K562 (cell line): ENCODE data around the gene ZNF487. TPM values are rescaled to one million over a fixed set of nuclear protein-coding genes. Genes with fewer than 3 reads are reported as not detected.
A peak's percentile ranks its signal among the peaks of the same experiment; 100 is the strongest.

ENCODE experiments used
- BRCA1 ChIP-seq, 2 experiments: fragments of 450-650 bp in 1 of 2; sonication (generic) in 1 of 2; formaldehyde crosslinking in 1 of 2; IDR thresholded peaks; 2 replicates each; pipeline versions ENCODE4 v1.5.0 to v1.6.1; 2017 to 2020; ENCODE audit warnings: mild to moderate bottlenecking in 1 of 2, missing genetic modification reagents in 1 of 2
- DEAF1 ChIP-seq: fragments of 450-650 bp; formaldehyde crosslinking; IDR thresholded peaks from 2 replicates; pipeline ENCODE4 v1.4.0; 2020; ENCODE audit warnings: mild to moderate bottlenecking, moderate library complexity
- EZH2 ChIP-seq: IDR thresholded peaks from 2 replicates; pipeline ENCODE4 v1.6.1; 2012; ENCODE audit warnings: low read depth, mild to moderate bottlenecking, inconsistent platforms, low read length, borderline replicate concordance
- FOXK2 ChIP-seq, 2 experiments: fragments of 450-650 bp; IDR thresholded peaks in 1 of 2; conservative IDR thresholded peaks in 1 of 2; 2 replicates each; pipeline ENCODE4 v1.6.1; 2016; ENCODE audit warnings: low read depth in 2 of 2, mild to moderate bottlenecking in 1 of 2
- HEY1 ChIP-seq: fragments of 250-450 bp; sonication (Bioruptor Pico); IDR thresholded peaks from 2 replicates; pipeline ENCODE4 v1.5.0; 2020; ENCODE audit warnings: mild to moderate bottlenecking, moderate library complexity, borderline replicate concordance
- NBN ChIP-seq: fragments of 450-650 bp; IDR thresholded peaks from 2 replicates; pipeline ENCODE4 v1.6.1; 2016; ENCODE audit warnings: low read depth, mild to moderate bottlenecking
- NCOA4 ChIP-seq: fragments of 450-650 bp; IDR thresholded peaks from 2 replicates; pipeline ENCODE4 v1.6.1; 2018; ENCODE audit warnings: mild to moderate bottlenecking; ENCODE audit not compliant: partially characterized antibody
- NONO ChIP-seq, 2 experiments: fragments of 200-400 bp in 1 of 2; fragments of 450-650 bp in 1 of 2; formaldehyde crosslinking in 1 of 2; IDR thresholded peaks; 2 replicates each; pipeline ENCODE4 v1.6.1; 2017; ENCODE audit warnings: low read depth in 2 of 2, mild to moderate bottlenecking in 2 of 2, moderate library complexity in 2 of 2, low read length in 1 of 2
- PHF8 ChIP-seq: fragments of 200-600 bp; sonication (generic); IDR thresholded peaks from 2 replicates; pipeline ENCODE4 v1.6.1; 2012; ENCODE audit warnings: mixed run types, mild to moderate bottlenecking, inconsistent platforms, low read length, moderate library complexity, borderline replicate concordance
- POLR2G ChIP-seq: fragments of 200-400 bp; formaldehyde crosslinking; IDR thresholded peaks from 2 replicates; pipeline ENCODE4 v1.6.1; 2017; ENCODE audit warnings: low read depth, mild to moderate bottlenecking, antibody characterized with exemption, low read length, moderate library complexity
- POLR2H ChIP-seq: IDR thresholded peaks from 2 replicates; pipeline ENCODE4 v1.6.1; 2016; ENCODE audit warnings: missing genetic modification characterization, low read depth, mild to moderate bottlenecking, control low read depth, missing compliant biosample characterization, moderate library complexity
- RBM34 ChIP-seq: fragments of 200-400 bp; formaldehyde crosslinking; IDR thresholded peaks from 2 replicates; pipeline ENCODE4 v1.6.1; 2018; ENCODE audit warnings: low read length, borderline replicate concordance; ENCODE audit not compliant: insufficient read depth
- SFPQ ChIP-seq: fragments of 200-400 bp; formaldehyde crosslinking; IDR thresholded peaks from 2 replicates; pipeline ENCODE4 v1.6.1; 2017; ENCODE audit warnings: mild to moderate bottlenecking, low read depth, low read length, moderate library complexity
- SIN3A ChIP-seq, 2 experiments: fragments of 150-350 bp in 1 of 2; IDR thresholded peaks; 2 replicates each; pipeline ENCODE4 v1.6.1; 2011 to 2016; ENCODE audit warnings: borderline replicate concordance in 2 of 2, low read depth in 2 of 2, low read length in 2 of 2, mild to moderate bottlenecking in 2 of 2, moderate library complexity in 2 of 2; ENCODE audit not compliant: control insufficient read depth in 1 of 2
- SLC30A9 ChIP-seq: fragments of 250-450 bp; sonication (Bioruptor Pico); IDR thresholded peaks from 2 replicates; pipeline ENCODE4 v1.8.0; 2022; ENCODE audit warnings: mild to moderate bottlenecking, moderate library complexity
- SMARCA4 ChIP-seq: fragments of 450-650 bp; IDR thresholded peaks from 2 replicates; pipeline ENCODE4 v1.6.1; 2016
- TRIM25 ChIP-seq: fragments of 450-650 bp; IDR thresholded peaks from 2 replicates; pipeline ENCODE4 v1.7.0; 2016; ENCODE audit warnings: borderline replicate concordance
- TRIM28 ChIP-seq: fragments of 450-650 bp; IDR thresholded peaks from 2 replicates; pipeline ENCODE4 v1.6.1; 2017
- ZKSCAN1 ChIP-seq: fragments of 150-350 bp; IDR thresholded peaks from 2 replicates; pipeline ENCODE4 v1.6.1; 2016; ENCODE audit warnings: low read depth, low read length
- polyA plus RNA-seq, 8 experiments: library from polyadenylated mRNA; depleted of rRNA in 4 of 8; stranded (reverse) in 5 of 8; unstranded in 3 of 8; fragments of >200 nt; fragmentation: Nextera tagmentation in 2 of 8; fragmentation: Illumina TruSeq in 1 of 8; extraction: Ambion mirVana in 2 of 8; extraction: Trizol in 1 of 8; gene quantifications; 2 replicates each; pipeline versions ENCODE4 v1.2.1 to v1.2.3, GENCODE V29; 2011 to 2014; ENCODE audit warnings: inconsistent platforms in 1 of 8, missing spikeins in 1 of 8
- total RNA-seq, 7 experiments: library from RNA; depleted of rRNA in 6 of 7; stranded (reverse); fragments of >200 nt in 6 of 7; fragmentation: Illumina TruSeq in 2 of 7; extraction: Trizol in 2 of 7; gene quantifications; 2 replicates each; pipeline versions ENCODE4 v1.2.1 to v1.2.3, GENCODE V29; 2011 to 2021; ENCODE audit warnings: low replicate concordance in 1 of 7
- TF ChIP-seq, protein P1 (sequence below): fragments of 450-650 bp; formaldehyde crosslinking; IDR thresholded peaks from 2 replicates; pipeline ENCODE4 v1.4.0; 2022; ENCODE audit warnings: missing genetic modification characterization

The ZNF487 gene
- total and polyA plus RNA-seq, 9 of the 15 experiments (the other 6 are each of a cell fraction or from before 2014, with no cell fraction given): 1.9 to 6.5 (median 4.2) TPM

GRCh38 chr10:43420369-43421200 is 16.3 kb upstream of the ZNF487 start (continued):
- no peak for TF ChIP-seq HEY1
- TF ChIP-seq DEAF1 (CRISPR knock-in tag): peak; percentile 14; the same call in 1 of the 2 replicates
- TF ChIP-seq SLC30A9 (CRISPR knock-in tag): no peak
- TF ChIP-seq, protein P1, sequence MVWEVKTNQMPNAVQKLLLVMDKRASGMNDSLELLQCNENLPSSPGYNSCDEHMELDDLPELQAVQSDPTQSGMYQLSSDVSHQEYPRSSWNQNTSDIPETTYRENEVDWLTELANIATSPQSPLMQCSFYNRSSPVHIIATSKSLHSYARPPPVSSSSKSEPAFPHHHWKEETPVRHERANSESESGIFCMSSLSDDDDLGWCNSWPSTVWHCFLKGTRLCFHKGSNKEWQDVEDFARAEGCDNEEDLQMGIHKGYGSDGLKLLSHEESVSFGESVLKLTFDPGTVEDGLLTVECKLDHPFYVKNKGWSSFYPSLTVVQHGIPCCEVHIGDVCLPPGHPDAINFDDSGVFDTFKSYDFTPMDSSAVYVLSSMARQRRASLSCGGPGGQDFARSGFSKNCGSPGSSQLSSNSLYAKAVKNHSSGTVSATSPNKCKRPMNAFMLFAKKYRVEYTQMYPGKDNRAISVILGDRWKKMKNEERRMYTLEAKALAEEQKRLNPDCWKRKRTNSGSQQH (CRISPR knock-in tag): peak; percentile 77; the same call in 1 of the 2 replicates
- TF ChIP-seq RBM34: no peak
- no peak for TF ChIP-seq NCOA4
- peak; percentile 88 for TF ChIP-seq POLR2G
- TF ChIP-seq POLR2H (tag): peak; percentile 40; the same call in 1 of the 2 replicates
- TF ChIP-seq SMARCA4: peak; percentile 61
- no peak for TF ChIP-seq SIN3A (IDR thresholded peaks at IDR 0.05; ENCODE audit: borderline replicate concordance in 2 of 2, control insufficient read depth in 1 of 2, low read depth in 2 of 2, low read length in 2 of 2)
- no peak for TF ChIP-seq SFPQ
- no peak for TF ChIP-seq ZKSCAN1
- no peak for TF ChIP-seq TRIM25
- no peak for TF ChIP-seq TRIM28
- TF ChIP-seq PHF8: peak; percentile 61; the same call in 1 of the 2 replicates
- no peak for TF ChIP-seq BRCA1 (IDR thresholded peaks at IDR 0.05)
- TF ChIP-seq BRCA1 (CRISPR knock-in tag; IDR thresholded peaks at IDR 0.05): no peak
- TF ChIP-seq NBN: no peak
- TF ChIP-seq NONO (IDR thresholded peaks at IDR 0.05; ENCODE audit: low read depth in 2 of 2, low read length in 1 of 2): no peak
- TF ChIP-seq FOXK2 (conservative IDR thresholded peaks at IDR 0.05 in 1 of 2, IDR thresholded peaks at IDR 0.05 in 1 of 2; ENCODE audit: low read depth in 2 of 2): peak; percentile 35 to 41; a peak in 2 of 4 replicates
- no peak for TF ChIP-seq EZH2
